ENCODE data around the gene TULP4. TPM values are rescaled to one million over a fixed set of nuclear protein-coding genes. Genes with fewer than 3 reads are reported as not detected.

TULP4 gene
- polyA plus RNA-seq, 6 donors from 2014 or later, result 8.1 to 42.3 (median 39.1) TPM

- Mint-ChIP-seq H3K27me3 (no peaks in the 10 kb centered on the region), H3K4me1 (peaks cover 6 to 12% (median 8%) of the 10 kb centered on the region in 3 donors), H3K4me3 (no peak overlapping the region), H3K27ac (no peak overlapping the region), H3K36me3 (peaks cover 20 to 26% of the 10 kb centered on the region in 2 donors), H3K9me3 (no peaks in the 10 kb centered on the region)
- ATAC-seq (ENCODE audit: low read depth in 2 of 2) (no peak), DNase-seq (no peak)
Observed at GRCh38 chr6:158413814-158414565, 101.7 kb downstream of the TULP4 start.

- ATAC-seq (ENCODE audit: low read depth in 2 of 2) (no peak), DNase-seq (no peak)
- Mint-ChIP-seq H3K4me3 (no peak overlapping the region), H3K36me3 (peaks cover 20 to 26% of the 10 kb centered on the region in 2 donors), H3K9me3 (peaks cover 0 to 5% (median 0%) of the 10 kb centered on the region in 7 donors), H3K4me1 (peaks cover 0 to 3% (median 2%) of the 10 kb centered on the region in 3 donors), H3K27me3 (no peaks in the 10 kb centered on the region), H3K27ac (no peak overlapping the region)
Observed at GRCh38 chr6:158414851-158415262, 102.6 kb downstream of the TULP4 start.

GRCh38 chr6:158415666-158416065 lies 103.4 kb downstream of the TULP4 start:
- H3K4me1 Mint-ChIP-seq, result no peaks in the 10 kb centered on the region
- no peaks in the 10 kb centered on the region for H3K27me3 Mint-ChIP-seq
- no peak for DNase-seq
- H3K36me3 Mint-ChIP-seq, result peaks cover 20 to 26% of the 10 kb centered on the region in 2 donors
- no peak overlapping the region for H3K4me3 Mint-ChIP-seq
- peaks cover 0 to 5% (median 0%) of the 10 kb centered on the region in 7 donors for H3K9me3 Mint-ChIP-seq
- no peak for ATAC-seq (ENCODE audit: low read depth in 2 of 2)
- no peak overlapping the region for H3K27ac Mint-ChIP-seq

GRCh38 chr6:158416883-158417759 lies 104.9 kb downstream of the TULP4 start:
- H3K27ac Mint-ChIP-seq, result no peak overlapping the region
- ATAC-seq (ENCODE audit: low read depth in 2 of 2), result no peak
- no peak for DNase-seq
- no peak overlapping the region for H3K4me3 Mint-ChIP-seq
- H3K4me1 Mint-ChIP-seq, result no peaks in the 10 kb centered on the region
- H3K36me3 Mint-ChIP-seq, result peaks cover 22 to 26% of the 10 kb centered on the region in 2 donors
- no peaks in the 10 kb centered on the region for H3K27me3 Mint-ChIP-seq
- H3K9me3 Mint-ChIP-seq, result peaks cover 0 to 5% (median 0%) of the 10 kb centered on the region in 7 donors

- H3K27ac Mint-ChIP-seq, result peak overlapping the region in 1 of 6 donors; percentile 58
- ATAC-seq (ENCODE audit: low read depth in 2 of 2), result no peak
Observed at GRCh38 chr6:158417760-158418098, 105.5 kb downstream of the TULP4 start.

GRCh38 chr6:158418501-158418900 lies 106.2 kb downstream of the TULP4 start:
- Mint-ChIP-seq H3K27ac (no peak overlapping the region), H3K27me3 (no peaks in the 10 kb centered on the region), H3K9me3 (peaks cover 0 to 5% (median 0%) of the 10 kb centered on the region in 7 donors), H3K4me3 (no peak overlapping the region), H3K36me3 (peaks cover 19 to 26% of the 10 kb centered on the region in 2 donors), H3K4me1 (peaks cover 0 to 4% (median 0%) of the 10 kb centered on the region in 3 donors)
- ATAC-seq (ENCODE audit: low read depth in 2 of 2) (no peak), DNase-seq (no peak)

More at GRCh38 chr6:158417760-158418098, 105.5 kb downstream of the TULP4 start:
- H3K36me3 Mint-ChIP-seq, result peaks cover 26% of the 10 kb centered on the region in 2 donors
- H3K9me3 Mint-ChIP-seq, result peaks cover 0 to 5% (median 0%) of the 10 kb centered on the region in 7 donors
- no peak for DNase-seq
- peak overlapping the region in 1 of 8 donors; percentile 10 for H3K4me3 Mint-ChIP-seq
- no peaks in the 10 kb centered on the region for H3K27me3 Mint-ChIP-seq
- H3K4me1 Mint-ChIP-seq, result peaks cover 0 to 4% (median 0%) of the 10 kb centered on the region in 3 donors

- Mint-ChIP-seq H3K27me3 (no peaks in the 10 kb centered on the region), H3K4me1 (peaks cover 0 to 4% (median 0%) of the 10 kb centered on the region in 3 donors), H3K36me3 (peaks cover 17 to 23% of the 10 kb centered on the region in 2 donors), H3K4me3 (no peak overlapping the region), H3K9me3 (peaks cover 0 to 5% (median 0%) of the 10 kb centered on the region in 7 donors), H3K27ac (no peak overlapping the region)
- ATAC-seq (ENCODE audit: low read depth in 2 of 2) (no peak), DNase-seq (no peak)
Observed at GRCh38 chr6:158419339-158419909, 107.2 kb downstream of the TULP4 start.

GRCh38 chr6:158421381-158421780 lies 109.1 kb downstream of the TULP4 start:
- ATAC-seq (ENCODE audit: low read depth in 2 of 2) (no peak), DNase-seq (no peak)
- H3K27ac Mint-ChIP-seq, result no peak overlapping the region
- peaks cover 0 to 4% (median 0%) of the 10 kb centered on the region in 3 donors for H3K4me1 Mint-ChIP-seq
- no peaks in the 10 kb centered on the region for H3K27me3 Mint-ChIP-seq
- H3K9me3 Mint-ChIP-seq, result peaks cover 0 to 5% (median 0%) of the 10 kb centered on the region in 7 donors
- peaks cover 13 to 17% of the 10 kb centered on the region in 2 donors for H3K36me3 Mint-ChIP-seq
- H3K4me3 Mint-ChIP-seq, result no peak overlapping the region

GRCh38 chr6:158422629-158423238 lies 110.5 kb downstream of the TULP4 start:
- no peaks in the 10 kb centered on the region for H3K27me3 Mint-ChIP-seq
- no peak for DNase-seq

GRCh38 chr6:158431036-158431435 lies 118.8 kb downstream of the TULP4 start:
- H3K4me3 Mint-ChIP-seq, result no peak overlapping the region
- H3K36me3 Mint-ChIP-seq, result peaks cover 13 to 20% of the 10 kb centered on the region in 2 donors
- no peaks in the 10 kb centered on the region for H3K27me3 Mint-ChIP-seq
- no peaks in the 10 kb centered on the region for H3K9me3 Mint-ChIP-seq
- H3K4me1 Mint-ChIP-seq, result no peaks in the 10 kb centered on the region
- ATAC-seq (ENCODE audit: low read depth in 2 of 2) (no peak), DNase-seq (no peak)
- no peak overlapping the region for H3K27ac Mint-ChIP-seq

More at GRCh38 chr6:158422629-158423238, 110.5 kb downstream of the TULP4 start:
- ATAC-seq (ENCODE audit: low read depth in 2 of 2), result no peak
- peaks cover 0 to 4% (median 0%) of the 10 kb centered on the region in 3 donors for H3K4me1 Mint-ChIP-seq
- H3K36me3 Mint-ChIP-seq, result peaks cover 2 to 6% of the 10 kb centered on the region in 2 donors
- H3K4me3 Mint-ChIP-seq, result peak overlapping the region in 2 of 8 donors; percentile 10 to 32
- peaks cover 0 to 5% (median 0%) of the 10 kb centered on the region in 7 donors for H3K9me3 Mint-ChIP-seq
- H3K27ac Mint-ChIP-seq, result no peak overlapping the region

GRCh38 chr6:158431560-158431959 lies 119.3 kb downstream of the TULP4 start:
- Mint-ChIP-seq H3K4me3 (no peak overlapping the region), H3K36me3 (peaks cover 13 to 20% of the 10 kb centered on the region in 2 donors), H3K27ac (no peak overlapping the region), H3K27me3 (no peaks in the 10 kb centered on the region), H3K9me3 (no peaks in the 10 kb centered on the region), H3K4me1 (no peaks in the 10 kb centered on the region)
- ATAC-seq (ENCODE audit: low read depth in 2 of 2) (no peak), DNase-seq (no peak)

GRCh38 chr6:158437571-158437970 lies 125.3 kb downstream of the TULP4 start:
- Mint-ChIP-seq H3K27me3 (no peaks in the 10 kb centered on the region), H3K4me3 (no peak overlapping the region), H3K4me1 (peaks cover 4 to 13% (median 6%) of the 10 kb centered on the region in 3 donors), H3K36me3 (peaks cover 7 to 8% of the 10 kb centered on the region in 2 donors), H3K27ac (peak overlapping the region in 1 of 6 donors; percentile 20), H3K9me3 (peaks cover 0 to 2% (median 0%) of the 10 kb centered on the region in 7 donors)
- ATAC-seq (ENCODE audit: low read depth in 2 of 2) (no peak), DNase-seq (no peak)

- Mint-ChIP-seq H3K27me3 (no peaks in the 10 kb centered on the region), H3K4me1 (peaks cover 4 to 13% (median 6%) of the 10 kb centered on the region in 3 donors), H3K4me3 (peak overlapping the region in 1 of 8 donors; percentile 55), H3K27ac (peak overlapping the region in 2 of 6 donors; percentile 67 to 86), H3K36me3 (peaks cover 7 to 8% of the 10 kb centered on the region in 2 donors), H3K9me3 (peaks cover 0 to 2% (median 0%) of the 10 kb centered on the region in 7 donors)
- DNase-seq (no peak), ATAC-seq (ENCODE audit: low read depth in 2 of 2) (no peak)
Observed at GRCh38 chr6:158438226-158438625, 126.0 kb downstream of the TULP4 start.
